K562 (cell line): ENCODE measurements around the gene LSS. TPM values are rescaled to one million over a fixed set of nuclear protein-coding genes. Genes with fewer than 3 reads are reported as not detected.
A peak's percentile ranks its signal among the peaks of the same experiment; 100 is the strongest.

Source experiments
- BDP1 ChIP-seq: IDR thresholded peaks from 3 replicates; pipeline ENCODE4 v1.6.1; 2011; ENCODE audit not compliant: insufficient read length, insufficient read depth
- CBFA2T3 ChIP-seq: fragments of 450-650 bp; IDR thresholded peaks from 2 replicates; pipeline ENCODE4 v1.6.1; 2017
- CBX2 ChIP-seq: fragments of 200-600 bp; sonication (generic); IDR thresholded peaks from one replicate; pipeline ENCODE4 v1.6.1; 2012; ENCODE audit warnings: mild to moderate bottlenecking, low read length, inconsistent platforms; ENCODE audit not compliant: insufficient read depth, poor library complexity, severe bottlenecking
- EP400 ChIP-seq: fragments of 450-650 bp; IDR thresholded peaks from 2 replicates; pipeline ENCODE4 v1.6.1; 2017; ENCODE audit warnings: antibody characterized with exemption, mild to moderate bottlenecking, moderate library complexity
- FIP1L1 ChIP-seq: fragments of 200-400 bp; formaldehyde crosslinking; IDR thresholded peaks from 2 replicates; pipeline ENCODE4 v1.6.1; 2018; ENCODE audit warnings: mild to moderate bottlenecking, low read depth, low read length; ENCODE audit not compliant: poor library complexity, severe bottlenecking
- FOXJ3 ChIP-seq: sonication (generic); formaldehyde crosslinking; IDR thresholded peaks from 2 replicates; pipeline ENCODE4 v1.4.0; 2020; ENCODE audit warnings: mild to moderate bottlenecking, missing genetic modification reagents
- FOXK1 ChIP-seq: sonication (generic); formaldehyde crosslinking; IDR thresholded peaks from 2 replicates; pipeline ENCODE4 v1.8.0; 2022; ENCODE audit warnings: missing genetic modification reagents, mild to moderate bottlenecking, borderline replicate concordance
- HDAC1 ChIP-seq, 2 experiments: fragments of 450-650 bp; IDR thresholded peaks; 2 replicates each; pipeline ENCODE4 v1.6.1; 2016 to 2017; ENCODE audit warnings: inconsistent platforms in 1 of 2, mild to moderate bottlenecking in 1 of 2, moderate library complexity in 1 of 2
- HIVEP1 ChIP-seq: fragments of 250-450 bp; sonication (Bioruptor Pico); IDR thresholded peaks from 2 replicates; pipeline ENCODE4 v1.4.0; 2020; ENCODE audit warnings: mild to moderate bottlenecking
- HMGN3 ChIP-seq: IDR thresholded peaks from 2 replicates; pipeline ENCODE4 v1.6.1; 2011; ENCODE audit warnings: borderline replicate concordance, low read depth, mild to moderate bottlenecking, mixed read lengths, low read length; ENCODE audit not compliant: insufficient read length; ENCODE audit errors: extremely low read depth
- KDM5B ChIP-seq: fragments of 200-600 bp; sonication (generic); IDR thresholded peaks from 2 replicates; pipeline ENCODE4 v1.6.1; 2012; ENCODE audit warnings: low read depth, mild to moderate bottlenecking, moderate library complexity, low read length, control low read depth, inconsistent platforms; ENCODE audit not compliant: insufficient replicate concordance
- MED1 ChIP-seq: sonication (generic); formaldehyde crosslinking; IDR thresholded peaks from 2 replicates; pipeline ENCODE4 v1.8.1; 2023; ENCODE audit warnings: missing genetic modification reagents, borderline replicate concordance
- POLR3G ChIP-seq: IDR thresholded peaks from 2 replicates; pipeline ENCODE4 v1.6.1; 2011; ENCODE audit not compliant: insufficient read length, insufficient replicate concordance; ENCODE audit errors: extremely low read depth
- SP2 ChIP-seq: IDR thresholded peaks from 2 replicates; pipeline ENCODE4 v1.6.1; 2011; ENCODE audit warnings: mild to moderate bottlenecking, low read depth, low read length, moderate library complexity; ENCODE audit not compliant: poor library complexity, severe bottlenecking; ENCODE audit errors: extremely low read depth
- SRSF7 ChIP-seq: fragments of 200-400 bp; formaldehyde crosslinking; optimal IDR thresholded peaks from 2 replicates; pipeline ENCODE3; 2017; ENCODE audit warnings: mild to moderate bottlenecking, low read depth, low read length
- SRSF9 ChIP-seq: fragments of 200-400 bp; formaldehyde crosslinking; IDR thresholded peaks from 2 replicates; pipeline ENCODE4 v1.6.1; 2017; ENCODE audit warnings: low read depth, low read length, borderline replicate concordance
- ZFX ChIP-seq: sonication (generic); formaldehyde crosslinking; IDR thresholded peaks from 2 replicates; pipeline ENCODE4 v1.8.0; 2022; ENCODE audit warnings: mild to moderate bottlenecking, missing genetic modification reagents, moderate library complexity
- polyA plus RNA-seq, 8 experiments: library from polyadenylated mRNA; depleted of rRNA in 4 of 8; stranded (reverse) in 5 of 8; unstranded in 3 of 8; fragments of >200 nt; fragmentation: Nextera tagmentation in 2 of 8; fragmentation: Illumina TruSeq in 1 of 8; extraction: Ambion mirVana in 2 of 8; extraction: Trizol in 1 of 8; gene quantifications; 2 replicates each; pipeline versions ENCODE4 v1.2.1 to v1.2.3, GENCODE V29; 2011 to 2014; ENCODE audit warnings: inconsistent platforms in 1 of 8, missing spikeins in 1 of 8
- total RNA-seq, 7 experiments: library from RNA; depleted of rRNA in 6 of 7; stranded (reverse); fragments of >200 nt in 6 of 7; fragmentation: Illumina TruSeq in 2 of 7; extraction: Trizol in 2 of 7; gene quantifications; 2 replicates each; pipeline versions ENCODE4 v1.2.1 to v1.2.3, GENCODE V29; 2011 to 2021; ENCODE audit warnings: low replicate concordance in 1 of 7
- TF ChIP-seq, protein P1 (sequence below), 2 experiments: fragments of 450-650 bp in 1 of 2; sonication (generic) in 1 of 2; formaldehyde crosslinking in 1 of 2; IDR thresholded peaks in 1 of 2; conservative IDR thresholded peaks in 1 of 2; 2 replicates each; pipeline versions ENCODE4 v1.6.1 to v1.8.1; 2016 to 2023; ENCODE audit warnings: mild to moderate bottlenecking in 2 of 2, moderate library complexity in 2 of 2, inconsistent platforms in 1 of 2, missing genetic modification reagents in 1 of 2
- TF ChIP-seq, protein P2 (sequence below), 2 experiments: fragments of 250-450 bp in 1 of 2; fragments of 450-650 bp in 1 of 2; sonication (Bioruptor Pico) in 1 of 2; IDR thresholded peaks; 2 replicates each; pipeline versions ENCODE4 v1.6.1 to v1.8.0; 2016 to 2021; ENCODE audit warnings: mild to moderate bottlenecking in 2 of 2, moderate library complexity in 2 of 2, missing compliant biosample characterization in 1 of 2, missing genetic modification characterization in 1 of 2
- TF ChIP-seq, protein P3 (sequence below): fragments of 450-650 bp; IDR thresholded peaks from 2 replicates; pipeline ENCODE4 v1.6.1; 2016; ENCODE audit warnings: low read depth, mild to moderate bottlenecking, moderate library complexity
- TF ChIP-seq, protein P4 (sequence below): fragments of 250-450 bp; sonication (Bioruptor Pico); IDR thresholded peaks from 2 replicates; pipeline ENCODE4 v1.5.0; 2021; ENCODE audit warnings: mild to moderate bottlenecking, moderate library complexity

The LSS gene
- total and polyA plus RNA-seq, 9 of the 15 experiments (the other 6 are each of a cell fraction or from before 2014, with no cell fraction given), result 2.2 to 89.5 (median 37.4) TPM

DNA sequence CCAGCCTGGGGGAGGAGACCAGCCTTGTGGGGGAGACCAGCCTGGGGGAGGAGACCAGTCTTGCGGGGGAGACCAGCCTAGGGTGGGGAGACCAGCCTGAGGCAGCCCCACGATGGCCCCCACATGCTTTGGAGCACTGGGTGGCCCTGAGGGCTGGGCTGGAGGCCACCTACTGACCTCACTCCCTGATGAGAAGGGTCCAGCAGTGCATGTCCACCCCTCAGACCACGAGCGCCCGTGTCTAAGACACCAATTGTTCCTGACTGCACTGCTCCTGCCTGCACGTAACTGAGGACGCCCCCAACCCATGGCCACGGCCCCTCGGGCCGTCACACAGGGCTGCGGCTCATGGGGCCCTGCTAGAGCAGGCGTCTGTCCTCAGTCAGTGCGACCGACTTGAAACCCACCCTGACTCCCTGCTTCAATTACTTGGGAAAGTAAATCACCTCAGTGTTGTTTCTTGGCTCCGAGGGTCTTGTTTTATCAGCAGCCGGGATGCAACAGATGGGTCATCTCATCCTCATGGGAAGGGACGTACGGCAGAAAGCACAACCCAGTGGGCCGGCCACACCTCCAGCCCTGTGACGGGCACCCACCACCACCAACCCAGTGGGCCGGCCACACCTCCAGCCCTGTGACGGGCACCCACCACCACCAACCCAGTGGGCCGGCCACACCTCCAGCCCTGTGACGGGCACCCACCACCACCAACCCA, 44.5 kb downstream of the LSS start, which contains the start of gene SPATC1L (continued):
- TF ChIP-seq FIP1L1 (no peak), HDAC1 (IDR thresholded peaks at IDR 0.05) (peak in 1 of 2 experiments; percentile 68; a peak in 2 of 4 replicates), SRSF9 (no peak), CBFA2T3 (0 out of 2 replicates have a peak, but pooled peaks have one; percentile 12), SP2 (peak; percentile 83), CBX2 (no peak), FOXJ3 (CRISPR knock-in tag) (no peak), EP400 (peak; percentile 32; the same call in 1 of the 2 replicates), SRSF7 (no peak), KDM5B (peak; percentile 36), HMGN3 (no peak), MED1 (no peak), HIVEP1 (CRISPR knock-in tag) (no peak), ZFX (CRISPR knock-in tag) (no peak; the same call in 1 of the 2 replicates), BDP1 (no peak), POLR3G (no peak), FOXK1 (CRISPR knock-in tag) (peak; percentile 59; the same call in 1 of the 2 replicates)
- TF ChIP-seq, protein P1, sequence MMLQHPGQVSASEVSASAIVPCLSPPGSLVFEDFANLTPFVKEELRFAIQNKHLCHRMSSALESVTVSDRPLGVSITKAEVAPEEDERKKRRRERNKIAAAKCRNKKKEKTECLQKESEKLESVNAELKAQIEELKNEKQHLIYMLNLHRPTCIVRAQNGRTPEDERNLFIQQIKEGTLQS (IDR thresholded peaks at IDR 0.05), result no peak
- TF ChIP-seq, protein P1 (CRISPR knock-in tag; conservative IDR thresholded peaks at IDR 0.05), result no peak
- TF ChIP-seq, protein P2, sequence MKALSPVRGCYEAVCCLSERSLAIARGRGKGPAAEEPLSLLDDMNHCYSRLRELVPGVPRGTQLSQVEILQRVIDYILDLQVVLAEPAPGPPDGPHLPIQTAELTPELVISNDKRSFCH (CRISPR knock-in tag; IDR thresholded peaks at IDR 0.05), result no peak
- TF ChIP-seq, protein P2 (tag; IDR thresholded peaks at IDR 0.05), result peak; percentile 59; the same call in 1 of the 2 replicates
- TF ChIP-seq, protein P3, sequence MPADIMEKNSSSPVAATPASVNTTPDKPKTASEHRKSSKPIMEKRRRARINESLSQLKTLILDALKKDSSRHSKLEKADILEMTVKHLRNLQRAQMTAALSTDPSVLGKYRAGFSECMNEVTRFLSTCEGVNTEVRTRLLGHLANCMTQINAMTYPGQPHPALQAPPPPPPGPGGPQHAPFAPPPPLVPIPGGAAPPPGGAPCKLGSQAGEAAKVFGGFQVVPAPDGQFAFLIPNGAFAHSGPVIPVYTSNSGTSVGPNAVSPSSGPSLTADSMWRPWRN, result no peak
- TF ChIP-seq, protein P4, sequence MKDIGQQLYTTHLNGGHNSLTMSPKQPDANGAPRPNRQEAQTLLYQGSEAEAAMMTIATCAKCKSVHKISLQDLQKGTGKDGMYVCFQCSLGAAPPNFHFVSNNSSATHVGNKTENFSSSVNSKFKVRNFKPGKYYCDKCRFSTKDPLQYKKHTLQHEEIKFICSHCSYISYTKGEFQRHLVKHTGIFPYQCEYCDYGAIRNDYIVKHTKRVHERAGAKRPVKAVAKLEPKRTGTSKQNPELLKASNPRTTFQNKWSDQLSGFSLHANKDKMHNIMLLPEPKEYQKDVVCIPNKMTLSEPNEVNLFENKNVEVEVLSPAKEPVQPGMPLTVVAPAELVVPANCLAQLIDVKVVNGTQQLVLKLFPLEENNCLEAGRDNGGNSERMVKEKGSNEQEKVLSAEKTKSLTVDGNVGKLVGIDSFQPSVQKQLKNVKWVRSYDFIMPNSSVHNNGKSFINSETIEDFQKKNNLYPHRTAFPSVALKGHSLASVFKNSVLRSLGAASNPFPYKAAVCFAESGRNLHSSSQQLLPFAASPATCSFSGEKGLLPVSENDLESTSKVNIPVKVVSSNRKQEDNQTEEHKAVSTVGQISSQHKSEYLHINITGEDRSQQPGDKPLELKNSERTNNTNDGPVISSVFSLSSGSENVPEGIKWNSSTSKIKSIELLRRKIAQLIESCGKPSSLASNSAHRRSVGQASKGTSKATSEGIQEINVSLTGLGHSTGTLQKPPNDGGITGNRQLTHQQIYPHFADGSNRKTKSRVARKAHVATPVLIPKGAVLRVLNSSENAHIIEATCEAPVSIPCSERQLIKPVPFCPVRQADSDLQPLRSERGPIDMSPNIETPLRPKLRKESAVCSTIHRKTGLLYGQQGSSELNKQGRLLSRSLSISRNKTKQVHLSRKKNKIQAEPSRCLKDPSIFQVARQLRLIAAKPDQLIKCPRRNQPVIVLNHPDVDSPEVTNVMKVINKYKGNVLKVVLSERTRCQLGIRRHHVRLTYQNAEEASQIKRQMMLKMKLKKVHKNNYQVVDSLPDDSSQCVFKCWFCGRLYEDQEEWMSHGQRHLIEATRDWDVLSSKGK (CRISPR knock-in tag), result no peak
